Subcutaneous adipose tissue (tissue), 4 donors: ENCODE data around the gene FAXC. TPM values are rescaled to one million over a fixed set of nuclear protein-coding genes. Genes with fewer than 3 reads are reported as not detected.

ENCODE experiments used
- CTCF ChIP-seq: fragments of 450-650 bp; IDR thresholded peaks from one replicate; pipeline ENCODE4 v1.5.1; 2016; ENCODE audit warnings: low read depth, mild to moderate bottlenecking, control low read depth, antibody characterized with exemption, moderate library complexity
- total RNA-seq, 4 donors: library from RNA; depleted of rRNA; stranded (reverse); fragments of >200 nt; gene quantifications; one replicate each; pipeline ENCODE4 v1.1.0, GENCODE V29; 2016

The FAXC gene
- total RNA-seq, 4 donors from 2014 or later, result under 0.01 TPM; not detected in 3

GRCh38 chr6:99269207-99269606 is 80.3 kb downstream of the FAXC start:
- no peak for TF ChIP-seq CTCF

- TF ChIP-seq CTCF, result no peak
Observed at GRCh38 chr6:99254616-99255550, 94.6 kb downstream of the FAXC start.

- TF ChIP-seq CTCF, result no peak
Observed at GRCh38 chr6:99253271-99253670, 96.2 kb downstream of the FAXC start.

GRCh38 chr6:99252421-99252820 is 97.1 kb downstream of the FAXC start:
- no peak for TF ChIP-seq CTCF

GRCh38 chr6:99250476-99250875 is 99.0 kb downstream of the FAXC start:
- TF ChIP-seq CTCF, result no peak

- no peak for TF ChIP-seq CTCF
Observed at GRCh38 chr6:99246602-99247001, 102.9 kb downstream of the FAXC start.

GRCh38 chr6:99241905-99242534 is 107.5 kb downstream of the FAXC start:
- no peak for TF ChIP-seq CTCF
